HG03060 (cell line): ENCODE results near the gene UBA6.
"Not testable (repeated sequence)": the region's sequence is repeated elsewhere in the genome, so short reads cannot be mapped to it uniquely, and the experiment has no call there.

Experiments
- ATAC-seq: cut with Tn5 transposase; IDR thresholded peaks from one replicate; pipeline ENCODE4 v1.9.1; 2021; ENCODE audit warnings: low read depth, moderate number of reproducible peaks; ENCODE audit not compliant: unreplicated experiment

UBA6 gene

DNA sequence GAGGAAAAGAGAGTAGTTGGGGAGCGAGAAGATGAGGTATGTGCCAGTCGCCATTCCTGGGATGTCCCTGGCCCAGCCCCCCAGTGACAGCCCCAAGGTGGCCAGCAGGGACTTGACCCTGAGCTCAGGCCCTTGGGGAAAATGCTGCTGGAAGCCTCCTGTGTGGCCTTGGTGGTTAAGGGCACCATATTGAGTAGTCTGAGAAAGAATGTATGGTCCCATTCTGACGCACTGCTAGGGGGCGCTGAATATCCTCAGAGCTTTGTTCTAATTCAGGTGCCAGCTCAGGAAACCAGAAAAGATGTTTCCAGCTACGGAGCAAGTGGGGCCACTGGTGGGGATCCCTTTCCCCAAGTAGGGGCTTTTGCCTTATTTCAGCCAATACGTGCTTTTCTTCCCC lies 14.0 kb upstream of the UBA6 start:
- no peak for ATAC-seq

DNA sequence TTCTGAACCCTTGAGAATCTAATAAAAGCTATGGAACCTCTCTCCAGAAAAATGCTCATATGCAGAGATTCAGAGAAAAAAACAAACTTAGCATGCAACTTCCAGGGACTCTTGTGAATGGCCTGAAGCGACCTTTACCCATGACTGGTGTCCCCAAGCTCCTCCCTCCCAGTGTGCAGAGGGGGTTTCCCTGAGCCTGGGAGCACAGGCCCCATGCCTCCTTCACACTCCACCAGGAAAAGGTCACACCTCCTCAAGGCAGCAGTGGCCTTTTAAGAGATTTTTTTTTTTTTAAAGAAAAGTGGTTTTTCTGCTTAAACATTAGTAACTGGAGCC lies 13.3 kb upstream of the UBA6 start:
- peak; percentile 48 for ATAC-seq

DNA sequence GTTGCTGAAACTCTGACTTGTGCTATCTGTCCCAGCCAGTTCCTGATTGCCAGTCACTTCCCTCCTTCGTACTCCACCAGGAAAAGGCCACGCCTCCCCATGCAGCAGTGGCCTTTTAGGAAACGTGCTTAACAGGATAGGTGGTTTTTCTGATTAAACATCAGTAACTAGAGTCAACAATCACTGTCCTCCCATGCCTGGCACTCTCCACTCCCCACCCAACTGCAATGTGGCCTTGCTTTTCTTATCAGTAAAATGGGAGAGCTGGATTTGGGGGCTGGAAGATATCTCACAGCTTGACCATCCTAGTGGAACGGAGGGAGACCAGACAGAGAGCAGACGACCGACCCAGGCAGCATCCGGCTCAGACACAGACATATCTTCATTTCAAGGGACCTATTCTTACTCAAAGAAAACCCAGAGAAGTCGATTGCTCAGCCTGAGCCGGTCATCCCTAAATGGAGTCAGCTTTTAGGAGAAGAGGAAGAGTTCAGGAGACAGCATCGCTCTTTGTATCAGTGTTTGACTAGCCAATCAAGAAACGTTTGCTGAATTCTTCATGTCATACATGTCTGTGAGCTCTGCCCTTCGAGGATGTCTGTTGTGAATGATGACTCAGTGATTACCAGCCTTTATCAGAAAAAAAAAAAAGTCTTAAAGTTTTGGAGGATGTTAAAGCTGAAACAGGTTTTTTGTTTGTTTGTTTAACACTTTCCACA lies 12.7 kb upstream of the UBA6 start:
- ATAC-seq, result no peak

DNA sequence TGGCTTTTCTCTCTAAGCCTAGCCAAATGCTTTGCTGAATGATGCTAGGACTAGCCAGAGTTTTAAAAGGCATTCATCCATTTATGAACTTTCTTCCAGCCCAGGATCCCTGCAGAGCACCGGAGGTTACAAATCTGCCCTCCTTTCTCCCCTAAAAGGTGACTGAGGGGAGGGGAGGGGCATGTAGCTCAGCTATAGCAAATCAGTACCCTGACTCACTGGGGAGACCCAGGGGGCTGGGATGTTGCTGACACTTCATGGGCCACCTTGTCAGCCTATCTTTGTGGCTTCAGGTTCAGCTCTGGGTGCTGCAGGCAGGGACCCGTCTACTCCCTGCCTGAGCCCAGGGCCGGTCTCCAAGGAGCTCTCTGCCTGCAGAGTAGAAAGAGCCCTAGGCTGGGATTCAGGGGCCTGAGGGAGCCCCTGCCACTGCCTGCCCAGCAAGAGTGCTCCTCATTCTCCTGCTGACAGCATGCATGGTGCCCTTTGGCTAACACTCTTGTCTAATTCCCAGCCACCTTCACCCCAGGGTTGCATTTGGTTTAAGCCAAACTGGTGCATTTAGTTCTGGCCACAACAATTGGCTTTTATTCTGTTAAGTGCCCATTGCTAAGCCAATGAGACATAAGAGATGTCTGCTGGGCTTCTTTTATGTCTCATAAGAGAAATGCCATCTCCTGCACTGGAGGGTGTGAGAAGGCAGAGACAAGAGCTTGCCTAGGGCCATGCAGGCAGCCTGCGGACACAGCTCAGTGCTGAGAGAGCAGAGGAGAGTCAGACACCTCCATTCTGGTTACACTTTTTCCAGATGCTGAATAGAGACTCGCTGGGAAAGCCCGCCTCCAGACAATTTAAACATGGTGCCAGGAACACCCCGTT lies 11.9 kb upstream of the UBA6 start:
- ATAC-seq, result no peak

DNA sequence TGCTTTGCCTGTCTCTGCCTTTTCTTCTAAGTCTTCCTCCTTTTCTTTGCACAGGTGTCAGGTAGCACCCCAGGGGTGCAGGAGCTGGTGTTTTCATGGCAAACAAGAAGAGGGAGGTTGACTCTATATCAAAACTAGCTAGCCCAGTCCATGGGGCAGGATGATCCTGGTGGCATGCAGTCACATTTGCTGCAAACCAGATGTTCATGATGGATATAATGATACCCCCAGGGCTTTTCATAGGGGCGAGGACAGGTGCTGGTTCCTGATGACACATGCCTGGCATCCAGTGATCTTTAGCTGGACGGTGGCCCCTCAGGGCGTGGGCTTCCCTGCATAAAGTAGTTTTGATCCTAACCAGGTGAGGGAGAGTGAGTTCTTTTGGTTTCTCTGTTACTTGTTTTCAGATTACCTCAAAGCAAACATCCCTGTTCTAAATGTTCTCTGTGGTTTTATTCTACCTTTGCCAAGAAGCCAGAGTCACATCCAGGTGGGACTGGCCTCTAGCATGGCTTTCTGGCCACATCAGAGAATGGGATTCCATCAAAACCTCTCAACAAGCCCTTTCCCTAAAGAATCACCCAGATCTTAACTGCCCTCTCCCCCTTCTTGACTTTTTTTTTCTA lies 11.2 kb upstream of the UBA6 start:
- no peak for ATAC-seq

DNA sequence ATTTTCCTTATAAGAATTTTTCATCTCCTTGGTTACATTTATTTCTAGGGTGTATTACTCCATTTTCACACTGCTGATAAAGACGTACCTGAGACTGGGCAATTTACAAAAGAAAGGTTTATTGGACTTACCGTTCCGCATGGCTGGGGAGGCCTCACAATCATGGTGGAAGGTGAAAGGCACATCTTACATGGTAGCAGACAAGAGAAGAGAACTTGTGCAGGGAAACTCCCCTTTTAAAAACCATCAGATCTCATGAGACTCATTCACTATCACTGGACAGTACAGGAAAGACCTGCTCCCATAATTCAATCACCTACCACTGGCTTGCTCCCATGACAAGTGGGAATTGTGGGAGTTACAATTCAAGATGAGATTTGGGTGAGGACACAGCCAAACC lies 5.7 kb upstream of the UBA6 start:
- ATAC-seq, result not testable (repeated sequence)

DNA sequence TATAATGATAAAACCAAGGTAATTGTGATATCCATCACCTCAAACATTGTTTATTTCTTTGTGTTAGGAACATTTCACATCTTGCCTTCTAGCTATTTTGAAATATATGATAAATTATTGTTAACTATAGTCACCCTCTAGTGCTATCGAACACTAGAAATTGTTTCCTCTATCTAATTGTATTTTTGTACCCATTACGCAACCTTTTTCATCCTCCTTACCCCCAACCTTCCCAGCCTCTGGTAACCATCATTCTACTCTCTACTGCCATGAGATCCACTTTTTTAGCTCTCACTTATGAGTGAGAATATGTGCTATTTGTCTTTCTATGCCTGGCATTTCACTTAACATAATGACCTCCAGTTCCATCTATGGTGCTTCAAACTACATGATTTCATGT lies 3.9 kb upstream of the UBA6 start:
- ATAC-seq, result no peak

DNA sequence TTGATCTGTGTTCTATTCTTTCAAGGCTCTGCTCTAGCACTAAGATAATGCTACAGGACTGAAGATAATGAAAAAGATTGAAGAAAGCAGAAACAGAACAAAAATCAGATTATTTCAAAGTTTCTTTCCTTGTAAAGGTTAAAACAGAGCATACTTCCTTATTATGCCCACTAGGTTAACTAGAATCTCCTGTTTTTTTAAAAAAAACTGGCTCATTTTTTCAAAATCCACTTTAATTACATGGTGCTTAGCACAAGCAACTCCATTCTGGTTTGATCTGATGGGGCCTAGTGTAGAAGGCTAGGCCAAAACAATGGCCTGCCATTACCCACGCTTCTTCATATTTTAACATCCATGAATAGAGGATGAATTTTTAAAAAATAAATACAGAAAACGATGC lies 1.2 kb upstream of the UBA6 start:
- no peak for ATAC-seq

DNA sequence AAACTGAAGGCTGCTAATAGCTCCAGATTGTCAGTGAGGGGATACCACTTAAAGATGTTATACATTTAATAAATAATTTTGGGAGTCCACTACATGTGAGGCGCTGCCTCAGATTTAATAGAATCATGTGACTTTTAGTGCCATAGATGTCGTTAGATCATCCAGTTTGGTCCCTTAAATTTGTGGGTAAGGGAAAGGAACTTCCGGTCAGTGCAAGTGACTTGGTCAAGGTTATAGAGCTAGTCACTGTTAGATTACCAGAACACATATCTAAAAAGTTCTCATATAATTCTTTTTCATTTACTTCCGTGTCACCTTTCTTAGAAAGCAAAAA lies 529 bp upstream of the UBA6 start:
- no peak for ATAC-seq

DNA sequence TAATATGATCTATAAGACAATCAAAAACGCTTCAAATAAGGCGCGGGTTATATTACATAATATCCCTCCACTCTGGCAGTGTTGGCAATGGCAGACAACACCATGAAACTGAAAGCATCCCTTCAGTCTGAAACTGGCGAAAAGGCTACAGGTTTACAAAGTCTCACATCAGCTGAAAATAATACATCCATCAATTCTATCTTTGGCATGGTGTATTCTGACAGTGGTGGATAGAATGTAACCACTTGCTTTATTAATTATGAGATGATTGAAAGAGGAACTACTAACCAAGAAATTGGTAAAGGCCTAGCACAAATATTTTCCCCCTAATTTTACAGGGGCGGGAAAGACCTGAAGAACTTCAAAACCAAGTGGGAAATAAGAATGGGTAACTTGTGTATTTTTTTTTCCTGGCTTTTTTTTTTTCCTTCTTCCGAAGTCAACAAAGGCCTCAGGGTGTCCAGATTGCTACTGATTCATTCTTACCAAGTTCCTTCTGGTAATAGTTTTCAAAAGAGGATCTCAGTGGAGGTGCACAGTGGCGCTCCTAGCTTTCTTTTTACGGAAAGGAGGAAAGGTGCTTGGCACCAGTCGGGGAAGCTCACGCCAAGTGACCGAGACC lies 728 bp downstream of the UBA6 start:
- ATAC-seq, result peak; percentile 31

DNA sequence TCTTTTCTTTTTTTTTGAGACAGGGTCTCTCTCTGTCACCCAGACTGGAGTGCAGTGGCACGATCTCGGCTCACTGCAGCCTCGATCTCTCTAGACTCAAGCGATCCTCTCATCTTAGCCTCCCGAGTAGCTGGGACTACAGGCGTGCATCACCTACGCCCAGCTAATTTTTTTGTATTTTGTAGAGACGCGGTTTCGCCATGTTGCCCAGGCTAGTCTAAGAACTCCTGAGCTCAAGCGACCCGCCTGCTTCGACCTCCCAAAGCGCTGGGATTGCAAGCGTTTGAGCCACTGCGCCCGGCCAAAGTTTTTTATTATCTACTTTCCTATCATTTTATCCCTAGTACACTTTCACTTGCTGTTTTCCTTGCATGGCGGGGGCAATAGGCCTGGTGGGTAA lies 1.4 kb downstream of the UBA6 start:
- ATAC-seq, result no peak

DNA sequence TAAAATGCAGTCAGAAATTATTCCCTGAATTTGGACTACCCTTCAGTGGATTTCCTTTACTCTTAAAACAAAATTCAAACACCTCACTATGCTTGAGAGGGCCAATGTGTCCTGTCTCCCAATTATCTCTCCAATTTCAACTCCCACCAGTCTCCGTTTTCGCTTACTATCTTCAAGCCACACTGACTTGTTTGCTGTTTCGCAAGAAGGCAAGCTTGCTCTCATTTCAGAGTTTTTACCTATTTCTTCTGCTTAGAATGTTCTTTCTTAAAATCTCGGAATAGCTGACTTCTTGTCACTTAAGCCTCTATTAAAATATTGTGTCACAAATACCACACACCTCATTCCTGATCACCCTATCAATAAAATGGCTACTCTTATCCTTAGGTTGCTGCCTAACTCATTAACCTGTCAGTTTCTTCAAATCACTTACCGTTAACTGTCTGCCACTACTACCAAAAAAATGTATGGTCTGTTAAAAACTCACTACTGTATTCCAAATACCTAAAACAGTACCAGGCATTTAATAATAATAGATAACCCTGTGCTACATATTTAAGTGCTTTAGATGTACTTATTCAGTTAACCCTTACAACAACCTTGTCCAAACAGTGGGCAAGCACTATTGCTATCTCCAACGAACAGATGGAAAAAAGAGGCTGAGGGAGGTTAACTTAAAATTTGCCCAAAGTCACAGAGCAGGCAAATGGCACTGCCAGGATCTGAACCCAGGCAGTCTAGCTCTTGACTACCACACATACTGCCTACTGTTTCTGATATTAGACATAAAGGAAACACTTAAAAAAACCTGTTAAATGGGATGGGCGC lies 2.9 kb downstream of the UBA6 start:
- no peak for ATAC-seq

DNA sequence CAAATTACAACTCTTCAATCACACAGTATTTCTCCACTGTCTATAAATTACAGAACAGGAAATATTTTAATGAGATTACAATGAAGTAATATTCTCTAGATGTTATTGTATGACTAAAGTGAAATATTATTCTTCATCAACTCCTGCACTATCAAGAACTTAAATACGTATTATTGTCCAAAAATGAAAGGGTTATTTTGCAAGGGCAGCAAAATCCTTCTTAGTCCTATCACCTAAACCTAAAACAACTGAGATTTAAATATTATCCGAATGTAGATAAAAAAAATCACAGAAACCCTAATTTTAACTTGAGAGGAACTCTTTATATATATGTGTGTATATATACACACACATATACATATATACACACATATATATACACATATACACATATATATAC lies 4.9 kb downstream of the UBA6 start:
- ATAC-seq, result no peak

DNA sequence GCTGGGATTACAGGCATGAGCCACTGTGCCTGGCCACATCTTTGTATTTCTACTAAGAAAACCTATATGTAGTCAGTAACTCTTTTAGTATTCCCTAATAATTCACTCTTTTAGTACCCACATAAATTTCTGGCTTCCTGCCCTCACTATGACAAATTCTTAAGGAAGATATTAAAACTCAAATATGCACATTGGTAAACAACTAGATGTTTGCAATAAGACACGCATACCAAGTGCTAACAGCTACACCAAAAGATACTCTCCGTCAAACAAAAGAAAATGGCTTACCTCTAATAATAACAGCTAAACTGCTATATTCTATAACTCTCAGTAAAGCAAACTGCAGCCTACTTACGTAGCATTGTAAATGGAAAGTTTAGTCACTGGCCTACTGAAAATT lies 6.3 kb downstream of the UBA6 start:
- ATAC-seq, result no peak

DNA sequence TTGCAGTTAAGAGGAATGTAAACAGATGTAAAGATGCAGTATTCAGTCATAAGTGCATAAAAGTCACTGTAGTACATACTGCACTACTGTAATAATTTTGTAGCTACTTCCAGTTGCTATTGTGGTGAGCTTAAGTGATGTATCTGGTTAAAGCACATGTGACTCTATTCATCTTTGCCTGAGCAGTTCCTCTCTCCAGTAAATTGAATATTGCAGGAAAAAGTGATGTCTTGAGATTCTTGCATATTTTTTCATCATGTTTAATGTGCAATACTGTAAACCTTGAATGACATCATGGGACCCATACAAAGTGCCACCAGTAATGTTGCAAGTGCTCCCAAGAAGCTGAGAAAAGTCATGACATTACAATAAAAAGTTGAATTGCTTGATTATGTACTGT lies 9.6 kb downstream of the UBA6 start:
- no peak for ATAC-seq

DNA sequence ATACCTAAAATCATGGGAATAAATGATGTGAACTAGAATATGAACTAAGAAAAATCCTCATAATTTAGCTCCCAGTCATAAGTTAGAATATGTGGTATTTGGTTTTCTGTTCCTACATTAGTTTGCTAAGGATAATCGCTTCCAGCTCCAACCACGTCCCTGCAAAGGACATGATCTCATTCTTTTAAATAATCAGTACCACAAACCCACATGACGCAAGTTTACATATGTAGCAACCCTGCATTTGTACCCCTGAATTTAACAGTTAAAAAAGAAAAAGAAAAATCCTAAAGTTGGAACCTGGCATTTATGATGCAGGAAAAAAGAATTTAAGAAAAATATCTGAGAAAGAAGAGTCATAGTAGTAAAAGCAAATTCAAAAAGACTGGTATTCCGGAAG lies 13.3 kb downstream of the UBA6 start:
- ATAC-seq, result no peak

DNA sequence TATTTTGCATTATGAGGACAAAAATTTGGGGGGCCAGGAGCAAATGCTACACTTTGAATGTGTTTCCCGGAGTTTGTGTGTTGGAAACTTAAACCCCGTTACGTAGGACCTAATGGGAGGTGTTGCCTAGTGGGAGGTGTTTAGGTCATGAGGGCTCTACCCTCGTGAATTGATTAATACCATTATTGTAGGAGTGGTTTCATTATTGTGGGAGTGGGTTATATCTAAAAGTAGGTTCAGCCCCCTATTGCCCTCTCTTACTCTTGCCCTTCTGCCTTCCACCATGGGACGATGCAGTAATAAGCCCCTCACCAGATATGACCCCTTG lies 15.5 kb downstream of the UBA6 start:
- ATAC-seq, result no peak

DNA sequence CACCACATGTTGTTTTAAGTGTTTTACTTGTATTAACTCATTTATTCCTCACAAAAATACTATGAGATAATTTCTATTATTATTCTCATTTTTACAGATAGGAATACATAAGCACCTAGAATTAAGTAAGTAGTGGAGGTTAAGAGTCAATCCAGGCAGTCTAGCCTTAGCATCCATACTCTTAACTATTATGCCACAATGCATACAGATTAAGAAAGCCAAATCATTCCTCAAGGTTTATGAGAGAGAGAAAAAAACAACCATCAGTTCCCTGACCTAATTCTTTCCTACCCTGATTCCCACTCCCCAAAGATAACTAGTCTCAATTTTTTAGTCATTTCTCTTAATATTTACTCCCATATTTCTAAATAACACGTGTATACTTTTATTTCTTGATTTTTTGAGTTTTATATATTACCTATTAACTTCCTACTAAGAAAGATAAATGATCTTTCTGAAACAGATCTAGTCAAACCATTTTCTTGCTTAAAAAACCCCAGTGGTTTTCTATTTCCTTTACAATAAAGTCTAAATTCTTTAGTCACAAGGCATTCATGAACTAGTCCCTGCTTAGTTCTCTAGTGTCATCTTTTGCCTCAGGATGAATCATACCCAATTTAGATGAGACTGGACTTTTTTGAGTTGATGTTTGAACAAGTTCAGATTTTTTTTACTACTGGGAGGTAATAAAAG lies 16.0 kb downstream of the UBA6 start:
- no peak for ATAC-seq

DNA sequence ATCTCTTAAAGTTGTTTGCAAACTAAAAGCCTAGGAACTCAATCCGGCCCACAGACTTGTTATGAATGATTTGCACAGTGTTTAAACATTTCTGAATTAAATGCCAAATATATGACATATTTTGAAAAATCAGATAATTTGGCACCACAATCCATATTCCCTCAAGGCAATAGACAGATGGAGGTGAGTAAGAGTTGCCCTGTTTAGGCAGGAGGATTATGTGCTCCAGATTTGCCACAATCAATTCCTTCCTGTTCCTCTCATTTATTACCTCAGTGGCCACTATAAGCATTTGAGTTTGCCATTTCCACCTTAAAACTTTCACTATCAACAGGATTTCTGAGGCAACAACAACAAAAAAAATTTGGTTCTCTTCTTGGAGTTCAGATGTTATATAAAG lies 18.7 kb downstream of the UBA6 start:
- no peak for ATAC-seq

DNA sequence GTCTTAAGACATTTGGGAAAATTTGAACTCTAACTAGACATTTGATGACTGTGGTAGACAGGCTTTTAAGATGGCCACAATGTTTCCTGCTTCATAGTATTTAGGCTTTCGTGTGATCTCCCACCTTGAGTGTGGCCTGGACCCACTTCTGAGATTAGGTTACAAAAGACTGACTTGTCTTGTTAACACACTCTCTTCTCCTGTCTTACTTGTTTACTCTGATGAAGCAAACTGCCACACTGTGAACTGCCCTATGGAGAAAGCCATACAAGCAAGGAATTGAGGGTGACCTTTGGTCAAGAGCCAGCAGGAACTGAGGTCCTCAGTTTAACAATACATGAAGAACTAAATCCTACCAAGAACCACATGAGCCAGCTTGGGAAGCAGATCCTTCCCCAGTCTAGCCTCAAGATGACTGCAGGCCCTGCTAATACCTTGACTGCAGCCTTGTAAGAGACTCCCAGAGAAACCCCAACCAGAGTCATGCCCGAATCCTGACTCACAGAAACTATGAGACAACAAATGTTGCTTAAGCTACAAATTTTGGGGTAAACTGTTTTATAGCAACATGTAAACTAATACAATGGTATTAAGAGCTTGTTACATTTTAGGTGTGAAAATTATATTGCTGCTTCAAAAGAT lies 20.3 kb downstream of the UBA6 start:
- no peak for ATAC-seq
